ELR (cell line): Measurements from ENCODE around the gene C20orf204.
"Not testable (repeated sequence)": the region's sequence is repeated elsewhere in the genome, so short reads cannot be mapped to it uniquely, and the experiment has no call there.

Experiments used
- DNase-seq: peaks from one replicate; pipeline ENCODE4 v3.0.0-alpha.2; 2015; ENCODE audit warnings: low read depth

Gene C20orf204

GRCh38 chr20:64084685-64085152 lies 48.7 kb downstream of the C20orf204 start:
- no peak for DNase-seq

GRCh38 chr20:64086801-64087200 lies 50.8 kb downstream of the C20orf204 start:
- DNase-seq: no peak

- not testable (repeated sequence) for DNase-seq
Measured at GRCh38 chr20:64087226-64087825, 51.3 kb downstream of the C20orf204 start.

GRCh38 chr20:64088586-64088985 lies 52.6 kb downstream of the C20orf204 start:
- not testable (repeated sequence) for DNase-seq
